Endothelial cell of umbilical vein (primary cell): Measurements from ENCODE around the gene SPDYE4. TPM values are rescaled to one million over a fixed set of nuclear protein-coding genes. Genes with fewer than 3 reads are reported as not detected.

Experiments used
- BruUV-seq: library from RNA; stranded (reverse); fragments of 400-500 nt; replicated peaks from 2 replicates; lab custom pipeline; 2021; lab: Mats Ljungman, UMichigan
- CTCF ChIA-PET: fragments of 300-600, 350-600 bp; sonication (Branson Sonifier 250); formaldehyde crosslinking; loops from one replicate; lab custom pipeline; 2021; ENCODE audit warnings: antibody characterized with exemption, inconsistent platforms; lab: Charles Lee
- POLR2A ChIA-PET: fragments of 300-600, 350-600 bp; sonication (Branson Sonifier 250); formaldehyde crosslinking; loops from one replicate; lab custom pipeline; 2021; ENCODE audit warnings: antibody characterized with exemption, inconsistent platforms; lab: Charles Lee
- DNase-seq: peaks from one replicate; pipeline ENCODE4 v3.0.0-alpha.2; 2011; ENCODE audit warnings: low read depth, low spot score
- FAIRE-seq: peaks from 2 replicates; lab custom pipeline; 2011; peaks lifted over from hg19 to GRCh38; lab: Jason Lieb, UNC
- H2AFZ ChIP-seq: 2 replicates; pipeline ENCODE4 v1.6.0; 2012; ENCODE audit warnings: low read depth, low read length, control low read depth, inconsistent platforms
- H3K27ac ChIP-seq: 2 replicates; pipeline ENCODE4 v1.5.1; 2011; ENCODE audit warnings: low read depth, mild to moderate bottlenecking, control low read depth, low read length, moderate library complexity; ENCODE audit not compliant: insufficient read depth
- H3K27me3 ChIP-seq, 2 experiments: 2 replicates each; pipeline versions ENCODE4 v1.6.0 to v1.6.1; 2011; ENCODE audit warnings: low read length in 2 of 2, mixed read lengths in 1 of 2; ENCODE audit not compliant: control insufficient read depth in 2 of 2, insufficient read depth in 2 of 2
- H3K36me3 ChIP-seq, 2 experiments: 2 replicates in 1 of 2; 3 replicates in 1 of 2; pipeline ENCODE4 v1.5.1; 2011; ENCODE audit warnings: low read length in 2 of 2, mild to moderate bottlenecking in 1 of 2, moderate library complexity in 1 of 2; ENCODE audit not compliant: control insufficient read depth in 2 of 2, insufficient read depth in 2 of 2; ENCODE audit errors: extremely low read depth in 1 of 2
- H3K4me1 ChIP-seq: 3 replicates; pipeline ENCODE4 v1.5.1; 2011; ENCODE audit warnings: mild to moderate bottlenecking, low read length; ENCODE audit not compliant: control insufficient read depth, insufficient read depth; ENCODE audit errors: extremely low read depth
- H3K4me2 ChIP-seq: 2 replicates; pipeline ENCODE4 v1.6.1; 2011; ENCODE audit warnings: low read length, control low read depth, mixed read lengths; ENCODE audit not compliant: insufficient read depth
- H3K4me3 ChIP-seq, 3 experiments: fragments of 200-600 bp in 1 of 3; sonication (generic), shearing (Covaris generic) in 1 of 3; replicated peaks in 1 of 3; 2 replicates each; pipeline ENCODE4 v1.5.1; 2011 to 2016; ENCODE audit warnings: control low read depth in 3 of 3, low read length in 3 of 3, mild to moderate bottlenecking in 2 of 3, inconsistent platforms in 1 of 3, low read depth in 1 of 3, moderate library complexity in 1 of 3; ENCODE audit not compliant: insufficient read depth in 1 of 3
- H3K79me2 ChIP-seq: 2 replicates; pipeline ENCODE4 v1.6.0; 2012; ENCODE audit warnings: low read length, inconsistent platforms; ENCODE audit not compliant: control insufficient read depth, insufficient read depth
- H3K9ac ChIP-seq: replicated peaks from 2 replicates; pipeline ENCODE3; 2011; ENCODE audit warnings: low read length, control low read depth; ENCODE audit not compliant: insufficient read depth; ENCODE audit errors: extremely low read depth
- H3K9me1 ChIP-seq: replicated peaks from 3 replicates; pipeline ENCODE4 v1.6.0; 2011; ENCODE audit warnings: mild to moderate bottlenecking, low read length; ENCODE audit not compliant: control insufficient read depth, insufficient read depth; ENCODE audit errors: extremely low read depth
- H3K9me3 ChIP-seq: replicated peaks from 2 replicates; pipeline ENCODE4 v1.5.1; 2012; ENCODE audit warnings: low read length, inconsistent platforms; ENCODE audit not compliant: control insufficient read depth, insufficient read depth
- H4K20me1 ChIP-seq: replicated peaks from 2 replicates; pipeline ENCODE3; 2011; ENCODE audit warnings: mild to moderate bottlenecking, low read length; ENCODE audit not compliant: control insufficient read depth, insufficient read depth; ENCODE audit errors: extremely low read depth
- EZH2 ChIP-seq: IDR thresholded peaks from 2 replicates; pipeline ENCODE4 v1.6.1; 2012; ENCODE audit warnings: borderline replicate concordance, low read depth, mild to moderate bottlenecking, moderate library complexity, low read length, inconsistent platforms; ENCODE audit not compliant: severe bottlenecking
- FOS ChIP-seq: IDR thresholded peaks from 2 replicates; pipeline ENCODE4 v1.6.1; 2011; ENCODE audit warnings: mild to moderate bottlenecking, low read length, moderate library complexity, borderline replicate concordance; ENCODE audit not compliant: insufficient read depth
- GATA2 ChIP-seq: IDR thresholded peaks from 2 replicates; pipeline ENCODE4 v1.7.0; 2011; ENCODE audit warnings: low read depth, mild to moderate bottlenecking, moderate library complexity, mixed read lengths, low read length; ENCODE audit not compliant: insufficient read length, insufficient read depth
- JUN ChIP-seq: IDR thresholded peaks from 2 replicates; pipeline ENCODE4 v1.6.1; 2011; ENCODE audit warnings: borderline replicate concordance, low read depth; ENCODE audit not compliant: insufficient read length, insufficient read depth
- MYC ChIP-seq: IDR thresholded peaks from one replicate; pipeline ENCODE4 v1.6.1; 2011; ENCODE audit warnings: mild to moderate bottlenecking, low read depth, low read length
- POLR2A ChIP-seq: IDR thresholded peaks from 2 replicates; pipeline ENCODE4 v1.6.1; 2012; ENCODE audit warnings: low read depth, mild to moderate bottlenecking, control low read depth, low read length
- POLR2AphosphoS5 ChIP-seq: IDR thresholded peaks from 2 replicates; pipeline ENCODE4 v1.6.1; 2012; ENCODE audit warnings: low read depth, mild to moderate bottlenecking, control low read depth, low read length, moderate library complexity; ENCODE audit not compliant: insufficient read depth
- dilution Hi-C: fragments of 300-500 bp; cut with MboI; formaldehyde crosslinking; loops from one replicate; pipeline ENCODE4 v1.15.0; 2019; ENCODE audit warnings: low sequenced_read_pairs; ENCODE audit not compliant: extremely low pct_ligation_motif_present
- intact Hi-C: fragments of 100-400 bp; cut with micrococcal nuclease; formaldehyde crosslinking; loops from one replicate; pipeline ENCODE4 v1.10.0; 2022
- polyA plus RNA-seq, 4 experiments: library from polyadenylated mRNA; depleted of rRNA in 3 of 4; stranded (reverse) in 3 of 4; unstranded in 1 of 4; fragments of >200 nt; gene quantifications; 2 replicates each; pipeline versions ENCODE4 v1.2.1 to v1.2.3, GENCODE V29; 2011 to 2012; ENCODE audit warnings: missing spikeins in 1 of 4
- total RNA-seq: library from RNA; stranded (reverse); gene quantifications from 2 replicates; pipeline ENCODE4 v1.2.3, GENCODE V29; 2021
- TF ChIP-seq, protein P1 (sequence below), 2 donors: IDR thresholded peaks; 1 replicate in 1 of 2; 2 replicates in 1 of 2; pipeline ENCODE4 v1.5.1; 2011; ENCODE audit warnings: low read length in 2 of 2, mild to moderate bottlenecking in 2 of 2, moderate library complexity in 2 of 2, control low read depth in 1 of 2, inconsistent platforms in 1 of 2, low read depth in 1 of 2; ENCODE audit not compliant: insufficient read depth in 1 of 2; ENCODE audit errors: extremely low read depth in 1 of 2
- TF ChIP-seq, protein P2 (sequence below): IDR thresholded peaks from 2 replicates; pipeline ENCODE4 v1.6.1; 2011; ENCODE audit not compliant: insufficient read depth, insufficient read length

The SPDYE4 gene
- total and polyA plus RNA-seq, 2 donors (not counting 3 experiments of a cell fraction or from before 2014, with no cell fraction given), result not detected

DNA sequence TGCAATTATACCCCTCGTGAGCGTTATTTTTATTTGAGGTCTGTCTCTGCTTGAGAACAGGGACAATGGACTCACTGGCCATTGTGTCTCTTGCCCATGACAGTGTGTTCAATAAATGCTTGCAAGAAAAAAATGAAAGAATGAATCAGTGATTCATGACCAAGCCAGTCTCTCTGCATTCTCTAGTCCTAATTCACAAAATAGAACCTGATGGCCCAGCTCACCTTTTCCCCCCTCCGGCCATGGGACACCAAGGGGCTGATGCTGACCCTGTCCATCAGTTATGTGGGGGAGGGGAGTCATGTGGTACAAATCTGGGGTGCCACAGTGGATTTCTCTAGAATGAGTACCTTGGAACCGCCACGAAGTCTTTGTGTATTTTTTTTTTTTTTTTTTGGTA lies 51.9 kb downstream of the SPDYE4 start:
- no peaks in the 10 kb centered on the region for H3K9me1 ChIP-seq
- peaks cover 6% of the 10 kb centered on the region in 2 experiments for H3K27me3 ChIP-seq
- H4K20me1 ChIP-seq, result no peaks in the 10 kb centered on the region
- no peak overlapping the region for H3K9ac ChIP-seq
- intact Hi-C loops (no loop called here), dilution Hi-C loops (no loop called here)
- ChIA-PET POLR2A (no interaction called here), CTCF (interaction anchor here (0.8 kb wide), 1 partner anchor 52 kb away, joined by 3 read pairs; no protein-coding TSS in a partner anchor)
- no peaks in the 10 kb centered on the region for H3K9me3 ChIP-seq
- no peak overlapping the region for H3K4me3 ChIP-seq
- no peak for DNase-seq
- FAIRE-seq, result no peak
- no peak overlapping the region for H3K4me2 ChIP-seq
- no peaks in the 10 kb centered on the region for H3K36me3 ChIP-seq
- H3K4me1 ChIP-seq, result no peaks in the 10 kb centered on the region
- no peaks in the 10 kb centered on the region for H3K79me2 ChIP-seq
- H2AFZ ChIP-seq, result no peak overlapping the region
- TF ChIP-seq, protein P1, sequence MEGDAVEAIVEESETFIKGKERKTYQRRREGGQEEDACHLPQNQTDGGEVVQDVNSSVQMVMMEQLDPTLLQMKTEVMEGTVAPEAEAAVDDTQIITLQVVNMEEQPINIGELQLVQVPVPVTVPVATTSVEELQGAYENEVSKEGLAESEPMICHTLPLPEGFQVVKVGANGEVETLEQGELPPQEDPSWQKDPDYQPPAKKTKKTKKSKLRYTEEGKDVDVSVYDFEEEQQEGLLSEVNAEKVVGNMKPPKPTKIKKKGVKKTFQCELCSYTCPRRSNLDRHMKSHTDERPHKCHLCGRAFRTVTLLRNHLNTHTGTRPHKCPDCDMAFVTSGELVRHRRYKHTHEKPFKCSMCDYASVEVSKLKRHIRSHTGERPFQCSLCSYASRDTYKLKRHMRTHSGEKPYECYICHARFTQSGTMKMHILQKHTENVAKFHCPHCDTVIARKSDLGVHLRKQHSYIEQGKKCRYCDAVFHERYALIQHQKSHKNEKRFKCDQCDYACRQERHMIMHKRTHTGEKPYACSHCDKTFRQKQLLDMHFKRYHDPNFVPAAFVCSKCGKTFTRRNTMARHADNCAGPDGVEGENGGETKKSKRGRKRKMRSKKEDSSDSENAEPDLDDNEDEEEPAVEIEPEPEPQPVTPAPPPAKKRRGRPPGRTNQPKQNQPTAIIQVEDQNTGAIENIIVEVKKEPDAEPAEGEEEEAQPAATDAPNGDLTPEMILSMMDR (IDR thresholded peaks at IDR 0.05; ENCODE audit: extremely low read depth in 1 of 2, insufficient read depth in 1 of 2, low read depth in 1 of 2, low read length in 2 of 2), result no peak
- TF ChIP-seq, protein P2, sequence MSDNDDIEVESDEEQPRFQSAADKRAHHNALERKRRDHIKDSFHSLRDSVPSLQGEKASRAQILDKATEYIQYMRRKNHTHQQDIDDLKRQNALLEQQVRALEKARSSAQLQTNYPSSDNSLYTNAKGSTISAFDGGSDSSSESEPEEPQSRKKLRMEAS, result no peak
- TF ChIP-seq JUN (no peak), EZH2 (no peak), GATA2 (no peak), POLR2A (no peak), MYC (no peak), POLR2AphosphoS5 (no peak), FOS (no peak)
- no TSS peak for BruUV-seq
- no peak overlapping the region for H3K27ac ChIP-seq
